Ureter (tissue), 1 donor: Measurements from ENCODE around the gene SHANK3. TPM values are rescaled to one million over a fixed set of nuclear protein-coding genes. Genes with fewer than 3 reads are reported as not detected.
A peak's percentile ranks its signal among the peaks of the same experiment; 100 is the strongest.

ENCODE experiments used
- DNase-seq: peaks from one replicate; pipeline ENCODE4 v3.0.0-alpha.2; 2020; ENCODE audit warnings: low spot score
- total RNA-seq: library from RNA; stranded (reverse); gene quantifications from one replicate; pipeline ENCODE4 v1.2.4, GENCODE V29; 2023
- donor health status: DM: yes; HTN: yes; CAD: no.

Gene SHANK3
- total RNA-seq, 1 donor from 2014 or later: 37.1 TPM

DNA sequence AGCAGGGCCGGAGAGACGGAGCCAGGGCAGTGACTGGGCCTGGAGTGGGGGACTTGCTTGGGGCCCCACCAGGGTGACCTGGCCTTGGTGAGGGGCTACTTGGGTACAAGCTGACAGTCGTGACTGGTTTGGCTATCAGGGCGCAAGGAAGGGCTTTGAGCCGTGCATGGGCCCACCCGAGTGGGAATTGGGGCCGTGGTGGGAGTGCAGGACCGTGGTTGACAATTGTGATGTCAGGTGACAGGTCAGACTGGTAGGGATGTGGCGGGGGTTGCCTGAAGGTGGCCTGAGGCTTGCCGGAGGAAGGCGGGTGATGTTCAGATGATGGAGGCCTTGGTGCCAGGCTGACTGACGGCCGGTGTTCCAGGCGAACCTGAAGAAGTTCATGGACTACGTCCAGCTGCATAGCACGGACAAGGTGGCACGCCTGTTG, 5.6 kb downstream of the SHANK3 start:
- no peak for DNase-seq

- DNase-seq: no peak
These were observed 6.3 kb downstream of the SHANK3 start for GRCh38 chr22:50678651-50679521.

- DNase-seq: no peak
These were observed 10.7 kb downstream of the SHANK3 start for GRCh38 chr22:50683086-50683993.

- no peak for DNase-seq
These were observed 11.4 kb downstream of the SHANK3 start for GRCh38 chr22:50683994-50684371.

- no peak for DNase-seq
These were observed 11.9 kb downstream of the SHANK3 start for GRCh38 chr22:50684501-50684900.

DNA sequence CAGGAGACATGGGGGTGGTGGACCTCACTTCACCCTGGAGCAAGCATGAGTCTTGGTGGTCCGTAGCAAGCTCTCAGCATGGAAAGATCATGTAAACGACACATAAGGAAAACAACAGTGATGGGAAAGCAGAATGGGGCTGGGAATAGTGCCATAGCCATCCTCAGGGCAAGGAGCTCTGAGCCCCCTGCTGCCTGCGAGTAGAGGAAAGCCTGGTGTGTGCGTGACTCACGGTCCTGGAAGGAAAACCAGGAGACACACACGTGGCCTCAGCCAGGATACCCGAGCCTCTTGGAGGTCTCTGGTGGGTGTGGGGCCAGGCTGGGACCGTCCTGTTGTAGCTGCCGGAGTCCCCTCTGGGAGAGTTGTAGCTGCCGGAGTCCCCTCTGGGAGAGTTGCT, 12.4 kb downstream of the SHANK3 start:
- no peak for DNase-seq

- no peak for DNase-seq
These were observed 14.2 kb downstream of the SHANK3 start for GRCh38 chr22:50686794-50687193.

DNA sequence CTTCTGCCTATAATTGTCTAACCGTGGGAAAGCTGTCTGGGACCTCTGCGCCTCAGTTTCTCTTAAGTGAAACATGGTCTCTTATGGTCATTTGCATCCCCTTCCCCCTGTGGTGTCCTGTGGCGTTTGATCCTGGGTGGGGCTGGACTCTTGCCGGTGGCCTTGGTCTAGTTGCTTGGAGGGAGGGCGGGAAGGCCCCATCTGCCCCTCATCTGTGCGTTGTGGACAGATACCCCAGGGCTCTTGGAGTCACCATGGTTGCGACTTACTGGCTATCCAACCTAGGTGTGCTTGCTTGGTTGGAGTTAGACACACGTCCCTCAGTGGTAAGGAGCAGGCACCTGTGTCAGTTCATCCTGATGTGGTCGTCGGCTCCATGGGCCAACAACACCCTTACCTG, 15.2 kb downstream of the SHANK3 start:
- no peak for DNase-seq

- no peak for DNase-seq
These were observed 15.8 kb downstream of the SHANK3 start for GRCh38 chr22:50688448-50688847.

DNA sequence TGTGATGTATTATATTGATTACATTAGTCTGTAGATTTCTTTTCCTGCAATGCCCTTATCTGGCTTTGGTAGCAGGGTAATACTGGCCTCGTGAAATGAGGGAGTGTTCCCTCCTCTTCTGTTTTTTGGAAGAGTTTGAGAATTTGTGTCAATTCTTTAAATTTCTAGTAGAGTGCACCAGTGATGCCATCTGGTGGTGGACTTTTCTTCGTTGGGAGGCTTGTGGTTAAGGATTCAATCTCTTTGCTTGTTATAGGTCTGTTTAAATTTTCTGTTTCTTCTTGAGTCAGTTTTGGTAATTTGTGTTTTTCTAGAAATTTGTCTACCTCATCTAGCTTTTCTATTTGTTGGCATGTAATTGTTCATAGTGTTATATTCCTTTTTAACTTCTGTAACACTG, 18.9 kb downstream of the SHANK3 start:
- DNase-seq: no peak

DNA sequence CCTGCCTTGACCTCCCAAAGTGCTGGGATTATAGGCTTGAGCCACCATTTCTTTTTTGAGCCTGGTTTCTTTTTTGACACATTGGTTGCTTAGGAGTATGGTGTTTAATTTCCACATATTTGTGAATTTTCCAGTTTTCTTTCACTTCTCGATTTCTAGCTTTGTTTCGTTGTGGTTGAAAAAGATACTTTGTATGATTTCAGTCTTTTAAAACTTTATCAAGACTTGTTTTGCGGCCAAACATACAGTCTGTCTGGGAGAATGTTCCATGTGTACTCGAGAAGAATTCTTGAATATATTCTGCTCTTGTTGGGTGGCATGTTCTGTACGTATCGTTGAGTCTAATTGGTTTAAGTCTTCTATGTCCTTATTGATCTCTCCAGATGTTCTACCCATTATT, 20.8 kb downstream of the SHANK3 start:
- no peak for DNase-seq

GRCh38 chr22:50694099-50694605, 21.5 kb downstream of the SHANK3 start:
- DNase-seq: no peak

GRCh38 chr22:50694766-50695420, 22.3 kb downstream of the SHANK3 start:
- peak; percentile 33 for DNase-seq

DNA sequence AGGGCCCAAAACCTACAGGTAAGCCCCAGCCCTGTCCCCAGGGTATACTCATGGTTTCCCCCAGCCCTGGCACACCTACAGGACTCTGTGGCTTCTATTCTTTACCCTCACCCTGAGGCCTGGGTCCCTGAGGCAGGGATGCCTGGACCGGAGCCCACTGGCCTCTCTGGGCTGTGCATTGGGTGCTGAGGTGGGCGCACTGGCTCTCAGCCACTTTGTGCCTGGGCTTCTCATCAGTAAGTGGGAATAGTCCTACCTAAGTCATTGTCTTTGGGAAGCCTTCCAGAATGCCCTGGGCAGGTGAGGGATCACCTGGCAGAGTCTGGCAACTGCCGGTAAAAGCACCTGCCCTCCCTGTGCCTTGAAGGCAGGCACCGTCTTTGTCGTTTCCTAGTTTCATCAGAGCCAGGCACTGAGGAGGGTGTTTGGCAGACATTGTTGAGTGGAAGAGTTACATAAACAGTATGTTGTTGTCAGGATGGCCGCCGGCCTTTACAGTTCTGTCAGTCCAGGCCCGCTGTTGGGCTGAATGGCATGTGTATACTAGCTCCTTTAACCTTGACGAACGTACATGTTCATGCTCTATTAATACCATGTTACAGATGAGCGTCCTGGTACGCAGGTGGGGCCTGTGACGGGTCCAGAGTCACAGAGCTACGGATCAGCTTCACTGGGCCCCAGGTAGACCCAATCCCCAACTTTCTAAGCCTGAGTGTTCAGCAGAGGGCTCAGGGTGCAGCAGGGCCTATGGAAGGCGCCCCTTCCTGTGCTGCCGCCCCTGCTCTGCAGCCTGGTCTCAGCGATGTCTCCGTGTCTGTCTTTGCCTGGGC, 23.0 kb downstream of the SHANK3 start:
- no peak for DNase-seq

DNA sequence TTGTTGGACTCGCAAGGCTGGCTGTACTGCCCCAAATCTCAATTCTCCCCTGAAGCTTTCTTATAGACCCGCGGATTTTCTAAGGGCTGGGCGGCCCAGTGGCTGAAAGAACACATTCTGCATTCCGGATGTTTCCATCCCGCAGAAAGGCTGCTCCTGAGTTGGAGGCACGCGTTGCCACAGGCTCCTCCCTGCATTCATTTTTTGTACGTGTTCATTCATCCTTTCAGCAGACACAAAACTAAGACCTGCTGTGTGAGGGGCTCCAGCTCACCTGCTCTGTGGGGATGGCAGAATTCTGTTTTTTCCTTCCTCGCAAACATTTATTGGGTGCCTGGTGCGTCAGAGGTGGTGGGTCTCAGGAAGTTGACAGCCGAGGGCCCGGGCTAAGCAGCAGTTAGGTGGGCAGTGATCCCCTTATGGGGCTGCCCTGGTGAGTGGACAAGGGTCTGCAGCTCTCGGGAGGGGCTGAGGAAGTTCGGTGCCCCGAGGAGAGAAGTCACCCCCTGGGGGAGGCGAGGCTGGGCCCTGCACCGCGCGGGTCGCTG, 23.7 kb downstream of the SHANK3 start:
- no peak for DNase-seq

- no peak for DNase-seq
These were observed 24.4 kb downstream of the SHANK3 start for GRCh38 chr22:50696799-50697561.

- DNase-seq: no peak
These were observed 25.3 kb downstream of the SHANK3 start for GRCh38 chr22:50697667-50698506.

- DNase-seq: no peak
These were observed 25.9 kb downstream of the SHANK3 start for GRCh38 chr22:50698546-50698945.
